NCI-H1417 treated with DMSO at 0.1 percent for 48 hours (cell line): ENCODE results near the gene CELSR3.

Experiments
- DNase-seq: peaks from one replicate; lab custom pipeline; 2025; lab: John Stamatoyannopoulos, UW

Gene CELSR3

DNA sequence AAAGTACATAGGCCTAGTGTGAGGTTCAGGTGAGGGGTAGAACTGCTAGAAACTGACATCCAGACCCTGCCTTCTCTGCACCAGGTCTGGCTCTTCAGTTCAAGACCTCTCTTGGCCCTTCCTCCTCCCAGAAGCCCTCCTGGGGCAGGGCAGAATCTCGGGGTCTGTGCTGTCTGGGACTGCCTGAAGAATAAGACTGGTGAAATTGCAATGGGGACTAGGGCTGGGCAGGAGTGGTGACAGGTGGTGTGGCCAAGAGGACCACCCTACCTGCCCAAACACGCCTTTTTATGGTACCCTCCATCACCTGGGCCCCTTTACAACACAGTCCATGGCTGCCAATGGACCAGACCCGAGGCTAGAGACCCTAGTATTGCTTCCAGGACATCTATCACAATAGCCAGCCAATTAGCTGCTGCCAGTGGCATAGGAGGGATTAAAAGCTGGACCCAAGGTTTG is 24.6 kb upstream of the CELSR3 start:
- DNase-seq: no peak

GRCh38 chr3:48686538-48687219 is 24.0 kb upstream of the CELSR3 start:
- no peak for DNase-seq

DNA sequence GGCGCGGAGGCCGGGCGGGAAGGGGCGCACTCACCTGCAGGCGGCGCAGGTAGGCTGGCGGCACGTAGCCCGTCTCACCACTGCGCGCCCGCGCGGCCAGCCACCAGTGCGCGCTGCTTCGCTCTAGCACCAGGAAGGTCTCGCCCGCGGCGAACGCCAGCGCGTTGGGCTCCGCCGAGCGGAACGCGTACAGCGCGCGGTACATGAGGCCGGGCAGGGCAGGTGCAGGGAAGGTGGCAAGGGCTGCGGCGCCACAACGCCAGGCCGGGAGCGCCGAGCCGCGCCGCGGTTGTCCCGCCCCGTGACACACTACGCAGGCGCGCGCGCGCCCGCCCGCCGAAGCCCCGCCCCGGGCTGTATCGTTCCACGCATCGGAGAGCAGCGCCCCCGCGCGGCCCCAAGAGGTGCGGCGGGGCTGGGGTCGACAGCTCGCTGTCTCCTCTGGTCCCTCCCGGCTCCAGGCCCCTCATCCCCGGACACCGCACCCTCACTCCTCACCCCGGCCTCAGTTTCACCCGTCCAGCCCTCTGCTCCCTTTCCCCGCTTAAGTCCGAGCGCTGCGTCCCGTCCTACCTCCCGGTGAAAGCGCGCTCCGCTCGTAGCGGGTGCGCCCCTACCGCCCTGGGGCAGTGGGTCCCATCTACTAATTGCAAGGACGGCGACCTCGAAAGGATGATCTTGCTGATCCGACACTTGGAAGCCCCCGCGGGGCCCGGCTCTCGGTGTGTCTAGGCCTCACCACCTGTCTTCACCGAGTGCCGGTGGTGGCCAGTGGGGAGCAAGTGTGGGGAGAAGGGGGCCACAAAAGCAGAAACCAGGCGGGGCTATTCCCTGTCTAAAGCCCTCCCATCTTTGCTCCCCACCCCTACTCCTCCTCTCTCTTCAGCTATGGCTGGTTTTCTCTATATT is 23.2 kb upstream of the CELSR3 start, which contains the start of gene NCKIPSD:
Gene NCKIPSD, minus strand, starts transcription at position 313 of the 909 bp plus-strand sequence. Its CDS starts 108 bp downstream, at position 205.
- peak; percentile 49 for DNase-seq

DNA sequence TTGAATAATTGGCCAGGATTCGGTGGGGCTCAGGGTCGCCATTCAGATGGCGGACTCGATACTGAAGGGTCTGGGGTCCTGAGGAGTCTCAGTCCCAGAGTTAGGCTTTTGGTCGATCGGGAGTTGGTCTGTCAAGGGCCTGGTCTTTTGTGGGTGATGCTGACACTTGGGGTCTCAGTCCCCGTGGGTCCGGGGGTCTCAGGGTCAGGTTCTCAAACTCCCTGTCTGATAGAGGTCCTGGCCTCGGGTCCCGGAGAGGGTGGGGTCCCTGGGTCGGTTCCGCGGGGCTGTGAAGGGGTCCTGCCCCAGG is 22.6 kb upstream of the CELSR3 start:
- no peak for DNase-seq

DNA sequence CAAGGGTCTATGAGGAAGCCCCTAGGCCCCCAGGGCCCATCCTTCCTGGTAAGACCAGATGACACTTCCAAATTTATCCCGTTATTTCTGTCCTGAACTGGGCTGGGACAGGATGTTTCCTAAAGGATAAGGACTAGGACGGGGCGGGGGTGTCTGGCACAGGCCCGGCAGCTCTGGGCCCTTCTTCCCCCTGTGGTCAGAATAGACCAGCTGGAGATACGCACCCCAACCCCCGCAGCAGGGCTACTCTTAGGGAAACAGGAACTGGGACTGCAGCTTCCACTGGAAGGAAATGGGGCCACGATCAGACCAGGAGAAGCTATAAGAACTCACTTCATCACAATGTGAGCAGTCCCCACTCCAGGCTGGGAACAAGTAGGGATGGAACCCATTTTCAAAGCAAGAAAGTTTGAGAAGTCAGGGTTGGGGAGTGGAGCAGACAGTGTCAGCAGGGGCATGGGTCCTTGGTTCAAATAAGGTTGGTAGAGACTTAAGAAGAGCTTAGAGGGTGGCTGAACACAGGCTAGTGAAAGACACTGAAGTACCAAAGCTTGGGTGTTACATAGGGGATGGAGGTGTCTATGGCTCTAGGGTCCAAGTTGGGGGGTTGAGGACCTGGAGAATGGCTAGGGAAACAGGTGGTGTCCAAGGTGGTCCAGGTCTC is 21.9 kb upstream of the CELSR3 start:
- no peak for DNase-seq

DNA sequence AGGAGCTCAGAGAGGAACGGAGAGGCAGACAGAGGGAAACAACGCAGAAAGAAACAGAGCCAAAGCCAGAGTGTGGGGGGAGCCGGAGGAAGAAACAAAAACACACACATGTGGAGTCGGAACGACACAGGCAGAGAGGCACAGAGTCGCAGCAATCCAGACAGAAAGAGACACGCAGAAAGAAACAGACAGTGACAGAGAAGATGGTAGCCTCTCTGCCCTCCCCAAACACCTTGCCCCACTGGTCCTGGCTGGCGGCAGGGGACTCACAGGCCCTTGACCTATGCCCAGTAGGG is 21.3 kb upstream of the CELSR3 start:
- no peak for DNase-seq

DNA sequence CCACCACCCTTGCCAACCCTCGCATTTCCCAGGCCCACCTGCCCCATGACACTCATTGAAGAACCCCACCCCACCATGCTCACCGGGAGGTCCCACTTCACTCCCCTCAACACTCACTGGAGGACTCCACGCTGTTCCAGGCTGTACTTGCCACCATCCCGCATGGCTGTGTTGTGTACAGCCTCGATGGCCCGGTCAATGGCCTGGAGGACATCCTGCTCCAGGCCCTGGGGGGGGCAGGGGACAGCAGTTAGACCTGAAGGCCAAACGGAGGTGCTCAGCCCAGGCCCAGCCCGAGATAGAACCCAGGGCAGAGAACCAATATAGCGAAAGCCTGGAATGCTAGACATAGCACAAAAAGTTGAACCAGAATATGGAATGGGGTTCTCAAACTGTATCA is 20.1 kb upstream of the CELSR3 start:
- no peak for DNase-seq

DNA sequence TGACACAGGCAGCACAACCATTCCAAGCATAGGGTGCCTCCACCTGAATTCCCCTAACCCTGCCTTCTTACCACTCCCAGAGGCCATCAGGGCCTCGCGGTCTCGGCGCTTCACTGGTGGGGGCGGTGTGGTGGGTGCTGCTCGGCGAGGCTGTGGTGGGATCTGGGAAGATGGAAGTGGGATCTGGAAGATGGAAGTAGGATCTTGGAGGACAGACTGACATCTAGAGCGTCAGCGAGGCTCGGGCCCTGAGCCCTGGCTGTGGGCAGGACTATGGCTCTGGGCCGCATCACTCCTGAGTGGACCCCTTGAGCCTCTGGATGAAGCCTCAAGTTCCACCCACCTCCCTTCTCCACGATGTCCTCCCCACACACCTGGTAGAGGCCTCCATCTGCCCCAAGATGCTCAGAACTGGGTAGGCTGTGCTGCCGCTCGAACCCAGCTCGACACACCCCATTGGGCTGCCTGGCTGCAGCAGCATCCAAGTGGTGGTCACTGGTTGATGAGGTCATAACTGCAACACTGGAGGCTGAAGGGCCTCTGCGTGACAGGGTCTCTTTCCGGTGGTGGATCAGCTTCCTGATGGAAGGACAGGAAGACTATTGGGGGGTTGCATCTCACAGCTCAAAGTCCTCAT is 19.4 kb upstream of the CELSR3 start:
- DNase-seq: no peak

DNA sequence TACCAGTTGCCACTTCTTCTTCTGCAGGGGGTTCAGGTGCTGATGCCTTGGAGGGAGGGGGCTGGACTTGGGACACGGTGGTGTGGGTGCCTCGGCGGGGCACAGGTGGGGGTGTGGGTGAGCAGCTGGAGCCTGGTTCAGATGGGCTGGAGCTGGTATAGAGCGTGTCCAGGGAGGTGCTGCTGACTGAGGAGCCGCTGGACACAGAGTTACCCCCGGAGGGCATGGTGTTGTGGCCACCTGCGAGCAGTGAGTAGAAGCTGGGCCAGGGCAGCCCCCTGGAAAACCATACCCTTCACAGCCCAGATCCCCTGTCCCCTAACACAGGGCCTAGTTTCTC is 18.8 kb upstream of the CELSR3 start:
- no peak for DNase-seq

- DNase-seq: no peak
These were observed 18.3 kb upstream of the CELSR3 start for GRCh38 chr3:48680811-48681540.

DNA sequence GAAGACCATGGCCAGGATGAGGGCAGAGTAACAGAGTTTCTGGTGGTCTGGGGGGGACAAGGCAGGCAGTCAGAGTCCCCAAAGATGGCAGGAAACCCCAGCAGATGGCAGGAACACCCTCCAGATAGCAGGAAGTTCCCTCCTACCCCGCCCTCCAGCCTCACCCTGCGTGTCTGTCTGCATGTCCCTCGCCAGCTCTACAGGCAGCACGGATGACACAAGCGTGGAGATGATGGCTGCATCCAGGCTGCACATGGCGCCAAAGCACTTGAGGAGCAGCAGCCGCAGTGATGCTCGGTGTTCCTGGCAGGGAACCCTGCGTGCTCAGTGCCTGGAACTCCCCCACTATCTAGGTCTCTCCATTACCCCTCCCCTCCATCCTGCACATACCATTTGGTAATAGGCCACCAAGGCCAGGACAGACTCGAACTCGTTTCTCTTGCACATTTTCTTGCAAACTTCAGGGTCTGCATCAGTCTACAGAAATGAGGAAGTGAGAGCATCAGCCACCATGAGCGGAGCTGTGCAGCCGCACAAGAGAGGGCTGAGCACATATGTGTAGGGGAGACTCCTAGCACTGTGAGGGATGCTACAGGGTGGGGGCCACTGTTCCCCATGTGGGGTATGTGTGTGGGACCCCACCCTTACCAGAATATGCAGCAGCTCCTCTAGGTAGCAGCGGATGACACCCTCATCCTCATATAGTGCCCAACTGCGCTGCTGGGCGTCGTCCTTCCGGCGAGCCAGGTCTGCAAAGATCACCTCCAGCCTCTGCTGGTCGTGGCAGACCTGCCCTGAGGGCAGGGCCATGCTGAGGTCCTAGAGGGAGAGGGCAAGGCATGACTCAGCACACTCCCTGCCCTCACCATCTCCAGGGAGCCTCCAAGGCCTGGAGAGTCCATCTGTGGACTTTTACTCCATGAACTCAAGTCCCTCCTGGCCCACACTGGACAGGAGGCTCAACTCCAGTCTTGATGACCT is 17.0 kb upstream of the CELSR3 start:
- no peak for DNase-seq

DNA sequence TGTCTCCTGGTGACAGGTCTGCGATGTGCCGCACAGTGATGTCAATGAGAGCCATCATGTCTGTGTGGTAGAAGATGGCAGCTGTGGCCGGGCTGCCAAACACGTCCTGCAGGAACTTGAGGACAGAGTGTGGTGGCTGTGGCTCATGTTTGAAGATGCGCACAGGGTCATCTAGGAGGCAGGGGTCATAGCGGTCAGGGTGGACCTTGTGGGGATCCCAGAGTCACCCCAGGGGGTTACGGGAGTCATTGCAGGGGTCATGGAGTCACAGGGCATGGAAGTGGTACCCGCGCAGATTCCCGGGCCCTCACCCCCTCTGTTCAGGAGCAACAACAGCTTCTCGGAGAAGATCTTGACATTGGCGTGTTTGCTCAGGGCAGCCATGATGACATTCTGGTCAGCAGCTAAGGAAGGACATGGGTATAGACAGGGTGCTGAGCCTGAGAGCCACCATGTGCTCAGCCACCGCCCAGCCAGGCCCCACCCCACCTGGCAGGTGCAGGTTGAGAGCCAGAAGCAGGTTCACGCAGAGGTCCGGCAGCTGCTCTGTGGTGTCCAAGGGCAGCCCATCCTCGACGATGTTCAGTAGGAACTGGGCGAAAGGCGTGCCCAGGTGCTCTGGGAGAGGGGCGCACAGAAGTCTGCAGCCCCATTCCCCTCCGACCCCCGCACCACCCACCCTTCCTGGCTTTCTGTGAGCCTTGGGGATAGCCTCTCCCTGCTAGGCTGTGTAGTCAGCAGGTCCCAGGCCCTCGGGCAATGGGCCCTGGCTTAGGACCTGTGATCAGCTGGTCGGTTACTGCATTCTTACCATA is 16.1 kb upstream of the CELSR3 start:
- no peak for DNase-seq

DNA sequence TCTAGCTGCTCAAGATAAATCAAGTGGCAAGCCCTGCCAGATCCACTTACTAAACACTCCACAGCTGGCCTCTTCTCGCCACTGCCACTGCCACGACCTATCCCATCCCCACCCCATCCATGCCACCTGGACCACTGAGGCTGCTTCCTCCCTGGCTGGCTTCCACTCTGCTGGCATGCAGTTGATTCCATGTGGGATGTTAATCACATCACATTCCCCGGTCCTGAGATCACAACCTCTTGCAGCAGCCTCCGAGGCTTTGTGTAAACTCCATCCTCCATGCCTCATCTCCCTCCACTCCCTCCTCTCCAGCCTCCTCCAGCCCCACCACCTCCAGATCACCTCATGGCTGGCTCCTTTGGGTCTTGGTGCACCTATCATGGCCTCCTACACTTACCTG is 15.4 kb upstream of the CELSR3 start:
- DNase-seq: no peak

GRCh38 chr3:48674505-48674904 is 11.8 kb upstream of the CELSR3 start:
- no peak for DNase-seq

DNA sequence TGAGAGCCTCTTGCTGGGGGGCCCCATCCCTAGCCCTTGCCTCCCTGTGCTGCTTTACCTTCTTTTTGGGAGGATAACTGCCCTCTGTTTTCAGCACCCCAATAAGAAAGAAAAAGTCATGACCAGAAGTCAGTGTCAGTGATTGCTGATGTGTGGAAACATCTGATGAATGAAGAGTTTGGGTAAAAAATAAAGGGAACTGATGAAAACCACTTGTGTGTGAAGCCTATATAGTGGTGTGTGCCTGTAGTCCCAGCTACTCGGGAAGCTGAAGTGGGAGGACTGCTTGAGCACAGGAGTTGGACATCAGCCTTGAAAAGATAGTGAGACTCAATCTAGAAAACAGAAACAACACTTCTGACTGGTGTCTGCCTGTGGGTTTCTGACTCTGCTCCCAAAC is 9.8 kb upstream of the CELSR3 start:
- no peak for DNase-seq

GRCh38 chr3:48664929-48665328 is 2.2 kb upstream of the CELSR3 start:
- no peak for DNase-seq

DNA sequence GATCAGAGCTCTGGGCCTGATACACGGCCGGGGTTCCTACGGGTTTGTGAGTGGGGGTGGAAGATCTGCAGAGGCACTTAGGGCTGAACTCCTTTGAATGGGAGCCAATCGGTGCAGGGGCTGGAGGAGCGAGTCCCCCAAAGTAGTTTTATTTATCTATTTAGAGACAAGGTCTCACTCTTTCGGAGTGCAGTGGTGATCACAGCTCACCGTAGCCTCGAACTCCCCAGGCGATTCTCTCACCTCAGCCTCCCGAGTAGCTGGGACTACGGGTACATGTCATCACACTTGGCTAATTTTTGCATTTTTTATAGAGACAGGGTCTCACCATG is 1.6 kb upstream of the CELSR3 start:
- DNase-seq: no peak

GRCh38 chr3:48663489-48664312 is 1.0 kb upstream of the CELSR3 start:
- DNase-seq: peak; percentile 73

DNA sequence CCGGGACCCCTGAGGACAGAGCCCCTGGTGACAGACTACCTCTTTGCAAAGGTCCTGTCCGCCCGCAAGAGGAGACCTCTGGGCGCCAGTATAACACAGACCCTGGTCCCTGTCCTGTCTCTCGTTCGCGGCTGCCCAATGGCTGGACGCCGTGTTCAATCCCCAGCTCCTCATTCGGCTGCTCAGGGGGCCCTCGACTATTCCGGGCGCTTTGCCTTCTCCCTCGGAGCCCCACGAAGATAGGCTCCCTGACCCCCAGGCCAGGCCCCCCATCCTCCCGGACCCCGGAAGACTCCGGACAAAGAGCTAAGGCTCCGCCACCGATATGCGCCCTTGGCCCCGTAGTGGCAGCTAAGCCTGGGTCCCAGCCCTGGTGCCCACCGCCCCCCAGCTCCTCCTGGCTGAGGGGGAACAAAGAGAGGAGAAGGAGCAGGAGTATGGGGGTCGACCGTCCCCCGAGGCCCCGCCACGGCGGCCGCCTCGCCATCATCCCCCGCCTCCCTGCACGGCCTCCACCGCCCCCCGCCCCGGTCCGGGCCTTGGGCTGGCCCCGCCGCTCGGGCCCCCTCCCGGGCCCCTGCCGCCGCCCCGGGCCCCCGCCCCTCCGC is 437 bp downstream of the CELSR3 start:
- DNase-seq: no peak
